ENCODE measurements around the gene EPC1.
"Not testable (repeated sequence)": the region's sequence is repeated elsewhere in the genome, so short reads cannot be mapped to it uniquely, and the experiment has no call there.

EPC1 gene

GRCh38 chr10:32226624-32227023 is 120.3 kb downstream of the EPC1 start:
- H3F3A ChIP-seq (ENCODE audit: low read depth), result no peaks in the 10 kb centered on the region
- H3K9ac ChIP-seq (ENCODE audit: low read depth, low read length, poor library complexity, severe bottlenecking), result no peak overlapping the region
- H2AFZ ChIP-seq (ENCODE audit: low read length), result no peak overlapping the region
- no peak overlapping the region for H3K4me2 ChIP-seq (ENCODE audit: low read depth, low read length, poor library complexity, severe bottlenecking)
- TF ChIP-seq CTCF (conservative IDR thresholded peaks at IDR 0.05; ENCODE audit: low read length), result no peak
- H3K4me3 ChIP-seq (ENCODE audit: low read length, poor library complexity, severe bottlenecking), result no peak overlapping the region
- H3K36me3 ChIP-seq (ENCODE audit: insufficient read depth, low read length), result no peaks in the 10 kb centered on the region
- H4K20me1 ChIP-seq (ENCODE audit: insufficient read depth, low read length, poor library complexity, severe bottlenecking), result no peaks in the 10 kb centered on the region
- H3K9me2 ChIP-seq (replicated peaks; ENCODE audit: low read depth, low read length), result no peaks in the 10 kb centered on the region
- no peaks in the 10 kb centered on the region for H3K9me3 ChIP-seq (ENCODE audit: insufficient read depth, low read depth, low read length)
- no peaks in the 10 kb centered on the region for H3K79me2 ChIP-seq (ENCODE audit: insufficient read depth, low read length)
- H3K27me3 ChIP-seq (ENCODE audit: insufficient read depth, low read length, poor library complexity, severe bottlenecking), result no peaks in the 10 kb centered on the region
- no peaks in the 10 kb centered on the region for H3K4me1 ChIP-seq (ENCODE audit: insufficient read depth, low read length, poor library complexity, severe bottlenecking)

- no peaks in the 10 kb centered on the region for H3K4me1 ChIP-seq (ENCODE audit: insufficient read depth, low read length, poor library complexity, severe bottlenecking)
- H3K4me3 ChIP-seq (ENCODE audit: low read length, poor library complexity, severe bottlenecking), result no peak overlapping the region
- H3K9me2 ChIP-seq (replicated peaks; ENCODE audit: low read depth, low read length), result no peaks in the 10 kb centered on the region
- no peak overlapping the region for H3K4me2 ChIP-seq (ENCODE audit: low read depth, low read length, poor library complexity, severe bottlenecking)
- H3F3A ChIP-seq (ENCODE audit: low read depth), result no peaks in the 10 kb centered on the region
- H3K79me2 ChIP-seq (ENCODE audit: insufficient read depth, low read length), result no peaks in the 10 kb centered on the region
- no peaks in the 10 kb centered on the region for H3K36me3 ChIP-seq (ENCODE audit: insufficient read depth, low read length)
- H4K20me1 ChIP-seq (ENCODE audit: insufficient read depth, low read length, poor library complexity, severe bottlenecking), result no peaks in the 10 kb centered on the region
- no peak overlapping the region for H3K9ac ChIP-seq (ENCODE audit: low read depth, low read length, poor library complexity, severe bottlenecking)
- no peaks in the 10 kb centered on the region for H3K9me3 ChIP-seq (ENCODE audit: insufficient read depth, low read depth, low read length)
- H3K27me3 ChIP-seq (ENCODE audit: insufficient read depth, low read length, poor library complexity, severe bottlenecking), result no peaks in the 10 kb centered on the region
- TF ChIP-seq EZH2phosphoT487 (IDR thresholded peaks at IDR 0.05; ENCODE audit: borderline replicate concordance) (no peak), CTCF (conservative IDR thresholded peaks at IDR 0.05; ENCODE audit: low read length) (no peak)
- no peak overlapping the region for H2AFZ ChIP-seq (ENCODE audit: low read length)
These were observed 121.0 kb downstream of the EPC1 start for GRCh38 chr10:32225976-32226375.

GRCh38 chr10:32222376-32222775 is 124.6 kb downstream of the EPC1 start:
- H3K4me3 ChIP-seq (ENCODE audit: low read length, poor library complexity, severe bottlenecking); H3K36me3 ChIP-seq (ENCODE audit: insufficient read depth, low read length); H3K27me3 ChIP-seq (ENCODE audit: insufficient read depth, low read length, poor library complexity, severe bottlenecking); H4K20me1 ChIP-seq (ENCODE audit: insufficient read depth, low read length, poor library complexity, severe bottlenecking); H3K9me2 ChIP-seq (replicated peaks; ENCODE audit: low read depth, low read length); H3K79me2 ChIP-seq (ENCODE audit: insufficient read depth, low read length); H3K9me3 ChIP-seq (ENCODE audit: insufficient read depth, low read depth, low read length); H3F3A ChIP-seq (ENCODE audit: low read depth); H3K4me2 ChIP-seq (ENCODE audit: low read depth, low read length, poor library complexity, severe bottlenecking); H2AFZ ChIP-seq (ENCODE audit: low read length); H3K9ac ChIP-seq (ENCODE audit: low read depth, low read length, poor library complexity, severe bottlenecking); H3K4me1 ChIP-seq (ENCODE audit: insufficient read depth, low read length, poor library complexity, severe bottlenecking): not testable (repeated sequence)

- H3K36me3 ChIP-seq (ENCODE audit: insufficient read depth, low read length); H3K9me2 ChIP-seq (replicated peaks; ENCODE audit: low read depth, low read length); H3K27me3 ChIP-seq (ENCODE audit: insufficient read depth, low read length, poor library complexity, severe bottlenecking); H3K4me1 ChIP-seq (ENCODE audit: insufficient read depth, low read length, poor library complexity, severe bottlenecking); H2AFZ ChIP-seq (ENCODE audit: low read length); H3F3A ChIP-seq (ENCODE audit: low read depth); H3K9ac ChIP-seq (ENCODE audit: low read depth, low read length, poor library complexity, severe bottlenecking); H3K4me3 ChIP-seq (ENCODE audit: low read length, poor library complexity, severe bottlenecking); H3K9me3 ChIP-seq (ENCODE audit: insufficient read depth, low read depth, low read length); H3K4me2 ChIP-seq (ENCODE audit: low read depth, low read length, poor library complexity, severe bottlenecking); H3K79me2 ChIP-seq (ENCODE audit: insufficient read depth, low read length); H4K20me1 ChIP-seq (ENCODE audit: insufficient read depth, low read length, poor library complexity, severe bottlenecking): not testable (repeated sequence)
These were observed 127.8 kb downstream of the EPC1 start for GRCh38 chr10:32219156-32219555.

- not testable (repeated sequence) for H3K4me2 ChIP-seq (ENCODE audit: low read depth, low read length, poor library complexity, severe bottlenecking); H3K36me3 ChIP-seq (ENCODE audit: insufficient read depth, low read length); H3K4me3 ChIP-seq (ENCODE audit: low read length, poor library complexity, severe bottlenecking); H3K9me3 ChIP-seq (ENCODE audit: insufficient read depth, low read depth, low read length); H3K9me2 ChIP-seq (replicated peaks; ENCODE audit: low read depth, low read length); H3K4me1 ChIP-seq (ENCODE audit: insufficient read depth, low read length, poor library complexity, severe bottlenecking); H4K20me1 ChIP-seq (ENCODE audit: insufficient read depth, low read length, poor library complexity, severe bottlenecking); H3K9ac ChIP-seq (ENCODE audit: low read depth, low read length, poor library complexity, severe bottlenecking); H3F3A ChIP-seq (ENCODE audit: low read depth); H3K79me2 ChIP-seq (ENCODE audit: insufficient read depth, low read length); H2AFZ ChIP-seq (ENCODE audit: low read length); H3K27me3 ChIP-seq (ENCODE audit: insufficient read depth, low read length, poor library complexity, severe bottlenecking)
These were observed 128.5 kb downstream of the EPC1 start for GRCh38 chr10:32218206-32219044.

Data from Loucy (cell line).